Neural progenitor cell (in vitro differentiated cells): Measurements from ENCODE around the gene BDH1. TPM values are rescaled to one million over a fixed set of nuclear protein-coding genes. Genes with fewer than 3 reads are reported as not detected.
A peak's percentile ranks its signal among the peaks of the same experiment; 100 is the strongest.

Experiments used
- DNase-seq: peaks from one replicate; pipeline ENCODE4 v3.0.0-alpha.2; 2016; ENCODE audit warnings: low spot score
- H2AFZ ChIP-seq: fragments of 200-600 bp; sonication (generic); replicated peaks from 2 replicates; pipeline ENCODE4 v1.6.1; 2016; ENCODE audit warnings: antibody characterized with exemption
- H3F3A ChIP-seq: fragments of 200-600 bp; sonication (generic); 2 replicates; pipeline ENCODE4 v1.6.1; 2016; ENCODE audit warnings: antibody characterized with exemption, low read depth
- H3K27ac ChIP-seq: fragments of 200-600 bp; sonication (generic); 2 replicates; pipeline ENCODE4 v1.5.1; 2016; ENCODE audit warnings: mild to moderate bottlenecking
- H3K27me3 ChIP-seq: fragments of 200-600 bp; sonication (generic); 2 replicates; pipeline ENCODE4 v1.6.1; 2016; ENCODE audit warnings: mild to moderate bottlenecking, moderate library complexity
- H3K36me3 ChIP-seq: fragments of 200-600 bp; sonication (generic); 2 replicates; pipeline ENCODE4 v1.5.1; 2016
- H3K4me1 ChIP-seq: fragments of 200-600 bp; sonication (generic); 2 replicates; pipeline ENCODE4 v1.6.1; 2016; ENCODE audit warnings: mixed run types
- H3K4me2 ChIP-seq: fragments of 200-600 bp; sonication (generic); 2 replicates; pipeline ENCODE4 v1.6.1; 2016
- H3K4me3 ChIP-seq: fragments of 200-600 bp; sonication (generic); 2 replicates; pipeline ENCODE4 v1.5.1; 2016
- H3K79me2 ChIP-seq: fragments of 200-600 bp; sonication (generic); 2 replicates; pipeline ENCODE4 v1.6.1; 2016; ENCODE audit warnings: low read depth
- H3K9ac ChIP-seq: fragments of 200-600 bp; sonication (generic); 2 replicates; pipeline ENCODE4 v1.6.1; 2016
- H3K9me3 ChIP-seq: fragments of 200-600 bp; sonication (generic); 2 replicates; pipeline ENCODE4 v1.5.1; 2016; ENCODE audit warnings: low read depth
- H4K20me1 ChIP-seq: fragments of 200-600 bp; sonication (generic); 2 replicates; pipeline ENCODE4 v1.6.1; 2016; ENCODE audit warnings: low read depth
- H3K27ac Mint-ChIP-seq: 3 replicates; pipeline ENCODE4 v1.8.0; 2021; ENCODE audit warnings: mixed read lengths
- H3K27me3 Mint-ChIP-seq: 2 replicates; pipeline ENCODE4 v1.8.0; 2022; ENCODE audit warnings: low read depth, mild to moderate bottlenecking, inconsistent platforms, moderate library complexity, mixed read lengths; ENCODE audit not compliant: insufficient read depth
- H3K36me3 Mint-ChIP-seq: 3 replicates; pipeline ENCODE4 v1.8.0; 2021; ENCODE audit warnings: mixed read lengths
- H3K4me1 Mint-ChIP-seq: 3 replicates; pipeline ENCODE4 v1.8.0; 2021; ENCODE audit warnings: mixed read lengths
- H3K4me3 Mint-ChIP-seq: 3 replicates; pipeline ENCODE4 v1.8.0; 2021; ENCODE audit warnings: mild to moderate bottlenecking, moderate library complexity, mixed read lengths
- H3K9me3 Mint-ChIP-seq: 3 replicates; pipeline ENCODE4 v1.8.0; 2020; ENCODE audit warnings: mixed read lengths
- CTCF ChIP-seq: fragments of 200-600 bp; sonication (generic); IDR thresholded peaks from 2 replicates; pipeline ENCODE4 v1.5.1; 2017; ENCODE audit warnings: antibody characterized with exemption, mild to moderate bottlenecking
- EZH2 ChIP-seq: fragments of 200-600 bp; sonication (generic); IDR thresholded peaks from 2 replicates; pipeline ENCODE4 v1.6.1; 2017; ENCODE audit warnings: antibody characterized with exemption, mild to moderate bottlenecking, moderate library complexity
- EZH2phosphoT487 ChIP-seq: fragments of 200-600 bp; sonication (generic); IDR thresholded peaks from 2 replicates; pipeline ENCODE4 v1.6.1; 2017; ENCODE audit warnings: antibody characterized with exemption
- total RNA-seq: library from RNA; depleted of rRNA; stranded (reverse); fragments of >200 nt; gene quantifications from 2 replicates; pipeline ENCODE4 v1.2.3, GENCODE V29; 2015; ENCODE audit warnings: low replicate concordance

Gene BDH1
- total RNA-seq, 1 donor from 2014 or later, result 19.4 TPM

- Histone ChIP-seq H3K4me3 (no peak overlapping the region), H3K27me3 (no peaks in the 10 kb centered on the region), H3K27ac (no peak overlapping the region), H3K9me3 (no peaks in the 10 kb centered on the region), H3K9ac (no peak overlapping the region), H2AFZ (no peak overlapping the region), H3K4me2 (no peak overlapping the region), H4K20me1 (no peaks in the 10 kb centered on the region), H3K79me2 (no peaks in the 10 kb centered on the region), H3K4me1 (peaks cover 7% of the 10 kb centered on the region), H3K36me3 (no peaks in the 10 kb centered on the region), H3F3A (peaks cover 8% of the 10 kb centered on the region)
- Mint-ChIP-seq H3K9me3 (no peaks in the 10 kb centered on the region), H3K27me3 (peaks cover 6% of the 10 kb centered on the region), H3K36me3 (no peaks in the 10 kb centered on the region), H3K4me3 (no peak overlapping the region), H3K4me1 (peaks cover 16% of the 10 kb centered on the region), H3K27ac (no peak overlapping the region)
- TF ChIP-seq EZH2phosphoT487, result no peak
- TF ChIP-seq EZH2, result no peak
- TF ChIP-seq CTCF, result no peak
- no peak for DNase-seq
Measured at GRCh38 chr3:197484204-197484901, 71.4 kb downstream of the BDH1 start.

- Histone ChIP-seq H3K4me2 (peak overlapping the region; percentile 5), H3K9me3 (no peaks in the 10 kb centered on the region), H3K4me1 (peaks cover 13% of the 10 kb centered on the region), H3K9ac (no peak overlapping the region), H3K79me2 (no peaks in the 10 kb centered on the region), H3F3A (peaks cover 13% of the 10 kb centered on the region), H2AFZ (no peak overlapping the region), H3K4me3 (no peak overlapping the region), H3K36me3 (no peaks in the 10 kb centered on the region), H3K27me3 (no peaks in the 10 kb centered on the region), H3K27ac (no peak overlapping the region), H4K20me1 (no peaks in the 10 kb centered on the region)
- H3K36me3 Mint-ChIP-seq, result no peaks in the 10 kb centered on the region
- H3K27me3 Mint-ChIP-seq, result peaks cover 6% of the 10 kb centered on the region
- no peak for TF ChIP-seq CTCF
- no peak for TF ChIP-seq EZH2
- TF ChIP-seq EZH2phosphoT487, result no peak
- H3K4me1 Mint-ChIP-seq, result peaks cover 21% of the 10 kb centered on the region
- no peak overlapping the region for H3K27ac Mint-ChIP-seq
- no peaks in the 10 kb centered on the region for H3K9me3 Mint-ChIP-seq
- peak; percentile 25 for DNase-seq
- H3K4me3 Mint-ChIP-seq, result no peak overlapping the region
Measured at GRCh38 chr3:197482001-197482400, 73.8 kb downstream of the BDH1 start.

GRCh38 chr3:197480320-197480719 lies 75.4 kb downstream of the BDH1 start:
- DNase-seq, result no peak
- no peak overlapping the region for H3K4me3 ChIP-seq
- no peak overlapping the region for H2AFZ ChIP-seq
- no peak overlapping the region for H3K27ac ChIP-seq
- no peak overlapping the region for H3K4me2 ChIP-seq
- Mint-ChIP-seq H3K36me3 (no peaks in the 10 kb centered on the region), H3K27ac (no peak overlapping the region), H3K4me3 (no peak overlapping the region), H3K4me1 (peaks cover 29% of the 10 kb centered on the region), H3K27me3 (peaks cover 2% of the 10 kb centered on the region), H3K9me3 (no peaks in the 10 kb centered on the region)
- H4K20me1 ChIP-seq, result no peaks in the 10 kb centered on the region
- no peaks in the 10 kb centered on the region for H3K9me3 ChIP-seq
- no peak overlapping the region for H3K9ac ChIP-seq
- no peaks in the 10 kb centered on the region for H3K79me2 ChIP-seq
- H3K36me3 ChIP-seq, result no peaks in the 10 kb centered on the region
- peaks cover 13% of the 10 kb centered on the region for H3K4me1 ChIP-seq
- no peaks in the 10 kb centered on the region for H3K27me3 ChIP-seq
- no peak for TF ChIP-seq CTCF
- no peak for TF ChIP-seq EZH2
- no peak for TF ChIP-seq EZH2phosphoT487
- H3F3A ChIP-seq, result peaks cover 20% of the 10 kb centered on the region
